Progenitor cell of endocrine pancreas (in vitro differentiated cells): ENCODE data around the gene LMTK2. TPM values are rescaled to one million over a fixed set of nuclear protein-coding genes. Genes with fewer than 3 reads are reported as not detected.

ENCODE experiments used
- DNase-seq: peaks from one replicate; pipeline ENCODE4 v3.0.0; 2021; ENCODE audit warnings: low spot score; ENCODE audit not compliant: unreplicated experiment
- H3K27ac Mint-ChIP-seq: 2 replicates; pipeline ENCODE4 v1.8.0; 2021; ENCODE audit warnings: mild to moderate bottlenecking, moderate library complexity, mixed read lengths
- H3K27me3 Mint-ChIP-seq: 2 replicates; pipeline ENCODE4 v1.8.0; 2021; ENCODE audit warnings: mixed read lengths
- H3K36me3 Mint-ChIP-seq: 2 replicates; pipeline ENCODE4 v1.8.0; 2022; ENCODE audit warnings: mixed read lengths; ENCODE audit not compliant: insufficient read depth
- H3K4me1 Mint-ChIP-seq: 2 replicates; pipeline ENCODE4 v1.8.0; 2021; ENCODE audit warnings: low read depth, mixed read lengths
- H3K4me3 Mint-ChIP-seq: 2 replicates; pipeline ENCODE4 v1.8.0; 2021; ENCODE audit warnings: low read depth, mild to moderate bottlenecking, moderate library complexity, mixed read lengths
- H3K9me3 Mint-ChIP-seq: 2 replicates; pipeline ENCODE4 v1.8.0; 2021; ENCODE audit warnings: low read depth, mixed read lengths
- total RNA-seq: library from RNA; stranded (reverse); gene quantifications from 2 replicates; pipeline ENCODE4 v1.2.1, GENCODE V29; 2021
- TF ChIP-seq, protein P1 (sequence below): fragments of 200-600 bp; sonication (generic); IDR thresholded peaks from one replicate; pipeline ENCODE4 v1.5.0; 2021; ENCODE audit warnings: antibody characterized with exemption, mild to moderate bottlenecking; ENCODE audit not compliant: unreplicated experiment

Gene LMTK2
- total RNA-seq, 1 donor from 2014 or later = 32.3 TPM

GRCh38 chr7:98203964-98204605, 97.4 kb downstream of the LMTK2 start:
- Mint-ChIP-seq H3K36me3 (peaks cover 24% of the 10 kb centered on the region), H3K4me3 (no peak overlapping the region), H3K9me3 (no peaks in the 10 kb centered on the region), H3K27ac (peak overlapping the region; percentile 29), H3K4me1 (peaks cover 3% of the 10 kb centered on the region), H3K27me3 (no peaks in the 10 kb centered on the region)
- TF ChIP-seq, protein P1, sequence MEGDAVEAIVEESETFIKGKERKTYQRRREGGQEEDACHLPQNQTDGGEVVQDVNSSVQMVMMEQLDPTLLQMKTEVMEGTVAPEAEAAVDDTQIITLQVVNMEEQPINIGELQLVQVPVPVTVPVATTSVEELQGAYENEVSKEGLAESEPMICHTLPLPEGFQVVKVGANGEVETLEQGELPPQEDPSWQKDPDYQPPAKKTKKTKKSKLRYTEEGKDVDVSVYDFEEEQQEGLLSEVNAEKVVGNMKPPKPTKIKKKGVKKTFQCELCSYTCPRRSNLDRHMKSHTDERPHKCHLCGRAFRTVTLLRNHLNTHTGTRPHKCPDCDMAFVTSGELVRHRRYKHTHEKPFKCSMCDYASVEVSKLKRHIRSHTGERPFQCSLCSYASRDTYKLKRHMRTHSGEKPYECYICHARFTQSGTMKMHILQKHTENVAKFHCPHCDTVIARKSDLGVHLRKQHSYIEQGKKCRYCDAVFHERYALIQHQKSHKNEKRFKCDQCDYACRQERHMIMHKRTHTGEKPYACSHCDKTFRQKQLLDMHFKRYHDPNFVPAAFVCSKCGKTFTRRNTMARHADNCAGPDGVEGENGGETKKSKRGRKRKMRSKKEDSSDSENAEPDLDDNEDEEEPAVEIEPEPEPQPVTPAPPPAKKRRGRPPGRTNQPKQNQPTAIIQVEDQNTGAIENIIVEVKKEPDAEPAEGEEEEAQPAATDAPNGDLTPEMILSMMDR = no peak
- no peak for DNase-seq

GRCh38 chr7:98204670-98205069, 98.0 kb downstream of the LMTK2 start:
- Mint-ChIP-seq H3K27me3 (no peaks in the 10 kb centered on the region), H3K27ac (peak overlapping the region; percentile 45), H3K9me3 (no peaks in the 10 kb centered on the region), H3K4me1 (peaks cover 3% of the 10 kb centered on the region), H3K36me3 (peaks cover 21% of the 10 kb centered on the region), H3K4me3 (no peak overlapping the region)
- TF ChIP-seq, protein P1 = no peak
- no peak for DNase-seq

DNA sequence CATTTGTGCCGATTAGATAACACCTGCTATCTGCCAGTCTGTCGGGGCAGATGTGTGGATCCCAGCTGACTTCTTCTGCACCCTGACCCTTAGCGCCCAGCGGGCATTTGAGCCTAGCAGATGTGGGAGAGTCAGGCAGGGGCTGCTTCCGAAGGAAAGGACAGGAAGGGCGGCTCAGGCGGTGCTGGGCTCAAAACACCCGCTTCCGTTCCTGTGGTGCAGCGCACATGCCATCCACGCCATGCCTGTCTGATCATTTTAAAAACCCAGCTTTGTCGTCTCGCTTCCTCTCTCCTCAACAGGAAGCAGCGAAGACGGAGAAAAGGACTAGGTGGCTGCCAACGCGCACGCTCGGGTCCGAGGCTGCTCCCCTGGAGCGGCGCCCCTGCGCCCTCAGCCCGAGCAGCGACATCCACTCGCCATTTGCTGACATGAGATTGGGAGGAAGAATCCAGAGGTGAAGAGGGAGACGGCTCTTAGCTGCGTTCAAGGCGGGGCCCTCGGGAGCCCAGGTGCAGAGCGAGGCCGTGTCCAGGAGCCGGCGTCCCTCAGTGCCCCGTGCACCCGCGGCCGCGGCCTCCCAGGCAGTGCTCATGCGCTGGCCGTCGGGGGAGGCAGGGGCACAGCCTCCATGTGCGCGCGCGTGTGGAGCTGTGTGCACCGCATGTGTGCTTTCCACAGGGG, 98.6 kb downstream of the LMTK2 start:
- Mint-ChIP-seq H3K27me3 (no peaks in the 10 kb centered on the region), H3K27ac (peak overlapping the region; percentile 77), H3K36me3 (peaks cover 19% of the 10 kb centered on the region), H3K4me3 (no peak overlapping the region), H3K4me1 (peaks cover 3% of the 10 kb centered on the region), H3K9me3 (no peaks in the 10 kb centered on the region)
- TF ChIP-seq, protein P1 = no peak
- no peak for DNase-seq

GRCh38 chr7:98206451-98207330, 100.0 kb downstream of the LMTK2 start:
- Mint-ChIP-seq H3K9me3 (no peaks in the 10 kb centered on the region), H3K27ac (no peak overlapping the region), H3K36me3 (peaks cover 19% of the 10 kb centered on the region), H3K4me3 (no peak overlapping the region), H3K27me3 (no peaks in the 10 kb centered on the region), H3K4me1 (peaks cover 3% of the 10 kb centered on the region)
- TF ChIP-seq, protein P1 = no peak
- DNase-seq = no peak
